C4-2B (cell line): ENCODE data around the gene MAFG.

Experiments
- ZFX ChIP-seq: fragments of 450-650 bp; IDR thresholded peaks from 2 replicates; pipeline ENCODE4 v1.6.1; 2017
- TF ChIP-seq, protein P1 (sequence below): fragments of 450-650 bp; conservative IDR thresholded peaks from 2 replicates; pipeline ENCODE4 v1.5.1; 2017; ENCODE audit warnings: mild to moderate bottlenecking

DNA sequence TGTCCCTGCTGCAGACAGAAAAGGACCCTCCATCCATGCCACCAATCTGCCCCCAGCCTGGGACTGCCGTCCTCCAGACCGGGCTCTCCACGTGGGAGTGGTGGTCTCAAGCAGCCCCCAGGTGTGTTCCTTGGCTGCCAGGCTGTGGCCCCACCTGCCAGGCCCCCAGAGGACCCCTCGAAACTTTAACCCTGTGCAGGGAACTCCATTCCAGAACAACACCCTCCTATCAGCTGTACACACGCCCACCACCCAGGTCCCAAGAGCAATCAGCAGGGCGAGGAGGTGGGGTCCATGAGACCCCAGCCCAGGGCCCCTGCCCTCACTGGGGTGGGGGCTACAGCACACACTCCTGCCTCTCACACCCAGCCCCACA, 8.2 kb upstream of the MAFG start:
- TF ChIP-seq, protein P1, sequence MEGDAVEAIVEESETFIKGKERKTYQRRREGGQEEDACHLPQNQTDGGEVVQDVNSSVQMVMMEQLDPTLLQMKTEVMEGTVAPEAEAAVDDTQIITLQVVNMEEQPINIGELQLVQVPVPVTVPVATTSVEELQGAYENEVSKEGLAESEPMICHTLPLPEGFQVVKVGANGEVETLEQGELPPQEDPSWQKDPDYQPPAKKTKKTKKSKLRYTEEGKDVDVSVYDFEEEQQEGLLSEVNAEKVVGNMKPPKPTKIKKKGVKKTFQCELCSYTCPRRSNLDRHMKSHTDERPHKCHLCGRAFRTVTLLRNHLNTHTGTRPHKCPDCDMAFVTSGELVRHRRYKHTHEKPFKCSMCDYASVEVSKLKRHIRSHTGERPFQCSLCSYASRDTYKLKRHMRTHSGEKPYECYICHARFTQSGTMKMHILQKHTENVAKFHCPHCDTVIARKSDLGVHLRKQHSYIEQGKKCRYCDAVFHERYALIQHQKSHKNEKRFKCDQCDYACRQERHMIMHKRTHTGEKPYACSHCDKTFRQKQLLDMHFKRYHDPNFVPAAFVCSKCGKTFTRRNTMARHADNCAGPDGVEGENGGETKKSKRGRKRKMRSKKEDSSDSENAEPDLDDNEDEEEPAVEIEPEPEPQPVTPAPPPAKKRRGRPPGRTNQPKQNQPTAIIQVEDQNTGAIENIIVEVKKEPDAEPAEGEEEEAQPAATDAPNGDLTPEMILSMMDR: no peak
- no peak for TF ChIP-seq ZFX
